Astrocyte of the spinal cord (primary cell): ENCODE measurements around the gene SPEF1.

ENCODE experiments used
- DNase-seq: peaks from one replicate; pipeline ENCODE4 v3.0.0; 2011; ENCODE audit warnings: low read depth, low spot score
- H3K4me3 ChIP-seq: 2 replicates; pipeline ENCODE4 v1.5.1; 2011; ENCODE audit warnings: low read depth, mild to moderate bottlenecking, low read length, moderate library complexity
- CTCF ChIP-seq: IDR thresholded peaks from 2 replicates; pipeline ENCODE4 v1.5.1; 2012; ENCODE audit warnings: low read depth, mild to moderate bottlenecking, low read length, inconsistent platforms
- in situ Hi-C: cut with HindIII; loops from 2 replicates; pipeline ENCODE4 v1.10.0; 2017; ENCODE audit warnings: low sequenced_read_pairs

The SPEF1 gene

GRCh38 chr20:3731944-3732326 is 49.3 kb downstream of the SPEF1 start:
- TF ChIP-seq CTCF = no peak
- in situ Hi-C loops = no loop called here
- no peak for DNase-seq
- no peak overlapping the region for H3K4me3 ChIP-seq

DNA sequence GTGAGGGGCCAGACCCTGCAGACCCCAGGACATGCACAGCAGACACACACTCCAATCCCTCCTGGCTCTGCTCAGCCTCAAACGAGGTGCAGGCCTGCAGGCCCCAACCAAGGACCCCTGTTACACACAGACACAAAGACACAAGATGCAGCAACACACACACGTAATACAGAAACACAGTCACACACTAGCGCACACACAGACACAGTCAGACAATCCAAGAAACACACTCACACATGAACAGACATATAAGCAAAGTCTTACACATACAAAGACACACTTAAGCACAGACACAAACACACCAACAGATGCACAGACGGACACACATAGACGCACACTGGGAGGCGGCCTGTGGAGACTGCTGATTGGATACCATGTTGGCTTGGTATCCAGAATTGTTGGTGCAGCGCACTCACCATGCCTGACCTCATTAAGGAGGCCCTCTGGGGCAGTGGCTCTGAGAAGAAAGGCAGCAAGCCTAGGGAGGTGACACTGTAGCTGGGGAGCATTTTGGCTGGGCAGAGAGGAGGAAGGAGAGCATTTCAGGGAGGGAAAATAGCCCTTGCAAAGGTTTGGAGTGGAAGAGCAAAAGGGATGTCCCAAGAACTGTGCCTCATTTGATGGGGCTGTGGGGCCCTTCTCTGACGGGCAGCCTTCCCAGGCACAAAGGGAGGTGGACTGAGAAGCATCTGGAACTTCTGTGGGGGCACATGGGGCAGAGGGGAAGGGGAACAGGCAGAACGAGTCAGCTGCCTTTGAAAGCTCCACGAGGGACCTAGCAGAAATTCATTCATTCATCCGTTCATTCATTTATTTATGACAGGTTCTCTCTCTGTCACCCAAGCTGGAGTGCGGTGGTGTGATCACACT is 50.2 kb downstream of the SPEF1 start:
- TF ChIP-seq CTCF = no peak
- no peak for DNase-seq
- H3K4me3 ChIP-seq = no peak overlapping the region
- in situ Hi-C loops = no loop called here

- no peak for DNase-seq
- in situ Hi-C loops = no loop called here
- no peak for TF ChIP-seq CTCF
- H3K4me3 ChIP-seq = no peak overlapping the region
Measured at GRCh38 chr20:3729811-3730540, 51.3 kb downstream of the SPEF1 start.

GRCh38 chr20:3729378-3729777 is 51.9 kb downstream of the SPEF1 start:
- DNase-seq = no peak
- in situ Hi-C loops = no loop called here
- H3K4me3 ChIP-seq = no peak overlapping the region
- no peak for TF ChIP-seq CTCF

DNA sequence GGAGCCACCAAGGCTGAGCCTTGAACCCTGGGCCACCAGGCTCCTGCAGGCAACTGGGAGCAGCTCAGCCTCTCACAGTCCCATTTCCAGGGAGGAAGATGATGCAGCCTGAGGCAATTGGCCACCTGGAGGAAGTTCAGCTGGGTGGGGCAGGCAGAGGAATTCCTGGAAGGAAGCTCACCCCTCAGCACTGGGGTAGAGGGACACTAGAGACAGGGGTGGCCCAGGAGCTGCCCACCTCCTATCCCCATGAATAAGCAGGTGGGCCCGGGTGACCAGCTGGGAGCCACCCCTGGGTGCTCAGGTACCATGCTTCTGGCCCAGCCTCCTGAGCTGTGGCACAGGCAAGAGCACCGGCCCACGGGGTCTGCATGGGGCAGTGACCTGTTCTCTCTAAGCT is 52.4 kb downstream of the SPEF1 start:
- TF ChIP-seq CTCF = no peak
- DNase-seq = no peak
- in situ Hi-C loops = no loop called here
- no peak overlapping the region for H3K4me3 ChIP-seq

DNA sequence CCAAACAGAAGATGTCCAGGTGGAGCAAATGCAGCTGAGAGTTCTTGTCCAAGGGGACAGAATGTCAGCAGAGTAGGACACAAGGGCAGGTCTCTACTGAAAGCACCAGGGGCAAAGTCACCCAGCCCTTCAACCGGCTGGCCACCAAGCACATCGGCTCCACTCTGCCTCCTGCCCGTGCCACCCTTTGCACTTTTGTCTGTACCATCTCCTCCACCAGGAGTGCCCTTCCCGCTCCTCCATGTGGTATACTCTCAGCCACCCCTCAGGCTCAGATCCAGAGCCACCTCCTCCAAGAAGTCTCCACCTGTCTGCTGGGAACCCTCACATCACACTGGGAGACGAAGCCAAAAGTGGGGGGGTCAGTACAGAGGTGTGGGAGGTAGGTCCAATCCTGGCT is 52.9 kb downstream of the SPEF1 start:
- TF ChIP-seq CTCF = no peak
- in situ Hi-C loops = no loop called here

More for the DNA sequence above, 52.9 kb downstream of the SPEF1 start:
- H3K4me3 ChIP-seq = no peak overlapping the region
- DNase-seq = no peak
